Neural cell (in vitro differentiated cells): ENCODE data around the gene RBPJL. TPM values are rescaled to one million over a fixed set of nuclear protein-coding genes. Genes with fewer than 3 reads are reported as not detected.

Experiments used
- H2AFZ ChIP-seq: fragments of 200-600, 300-800 bp; sonication (generic), shearing (Covaris generic); 2 replicates; pipeline ENCODE4 v1.6.0; 2014; ENCODE audit warnings: low read depth, mild to moderate bottlenecking, antibody characterized with exemption, low read length, moderate library complexity
- H3F3A ChIP-seq: fragments of 200-600 bp; shearing (Covaris generic); 2 replicates; pipeline ENCODE4 v1.6.1; 2016; ENCODE audit warnings: mild to moderate bottlenecking, moderate library complexity, mixed read lengths, antibody characterized with exemption, low read length; ENCODE audit not compliant: insufficient read depth, poor library complexity, severe bottlenecking
- H3K27ac ChIP-seq: fragments of 200-600, 300-800 bp; sonication (generic), shearing (Covaris generic); 2 replicates; pipeline ENCODE4 v1.5.1; 2014; ENCODE audit warnings: mild to moderate bottlenecking, low read length, moderate library complexity
- H3K27me3 ChIP-seq: fragments of 300-800, 200-600 bp; sonication (generic), shearing (Covaris generic); 2 replicates; pipeline ENCODE4 v1.6.0; 2014; ENCODE audit warnings: mild to moderate bottlenecking, low read depth, low read length, moderate library complexity; ENCODE audit not compliant: insufficient read depth
- H3K36me3 ChIP-seq: fragments of 300-800, 200-600 bp; sonication (generic), shearing (Covaris generic); 2 replicates; pipeline ENCODE4 v1.5.1; 2014; ENCODE audit warnings: mild to moderate bottlenecking, antibody characterized with exemption, low read length, moderate library complexity; ENCODE audit not compliant: insufficient read depth
- H3K4me2 ChIP-seq: fragments of 300-800, 200-600 bp; sonication (generic), shearing (Covaris generic); 2 replicates; pipeline ENCODE4 v1.6.0; 2014; ENCODE audit warnings: mild to moderate bottlenecking, low read length
- H3K4me3 ChIP-seq: fragments of 300-800, 200-600 bp; sonication (generic), shearing (Covaris generic); 2 replicates; pipeline ENCODE4 v1.5.1; 2014; ENCODE audit warnings: mild to moderate bottlenecking, low read length, moderate library complexity
- H3K79me2 ChIP-seq: fragments of 200-600 bp; shearing (Covaris generic); replicated peaks from 2 replicates; pipeline ENCODE4 v1.6.0; 2014; ENCODE audit warnings: mild to moderate bottlenecking, low read length, moderate library complexity; ENCODE audit not compliant: insufficient read depth
- H3K9ac ChIP-seq: fragments of 300-800, 200-600 bp; sonication (generic), shearing (Covaris generic); 2 replicates; pipeline ENCODE4 v1.6.1; 2016; ENCODE audit warnings: mild to moderate bottlenecking, low read length, mixed read lengths
- H3K9me2 ChIP-seq: fragments of 200-600 bp; shearing (Covaris generic); 2 replicates; pipeline ENCODE4 v1.6.1; 2016; ENCODE audit warnings: mild to moderate bottlenecking, low read length, mixed read lengths; ENCODE audit not compliant: insufficient read depth
- H3K9me3 ChIP-seq: fragments of 200-600, 300-800 bp; sonication (generic), shearing (Covaris generic); 2 replicates; pipeline ENCODE4 v1.6.1; 2016; ENCODE audit warnings: mild to moderate bottlenecking, mixed run types, low read length, moderate library complexity, mixed read lengths
- H4K20me1 ChIP-seq: fragments of 200-600 bp; shearing (Covaris generic); 2 replicates; pipeline ENCODE4 v1.6.1; 2016; ENCODE audit warnings: mild to moderate bottlenecking, mixed run types; ENCODE audit not compliant: insufficient read depth
- EP300 ChIP-seq: fragments of 450-650 bp; conservative IDR thresholded peaks from 2 replicates; pipeline ENCODE4 v1.6.1; 2014; ENCODE audit warnings: antibody characterized with exemption, mild to moderate bottlenecking, moderate library complexity; ENCODE audit not compliant: poor library complexity, severe bottlenecking
- EZH2 ChIP-seq: fragments of 200-600, 300-800 bp; shearing (Covaris generic), sonication (generic); IDR thresholded peaks from 2 replicates; pipeline ENCODE4 v1.6.1; 2014; ENCODE audit warnings: antibody characterized with exemption, low read length, borderline replicate concordance, mild to moderate bottlenecking; ENCODE audit not compliant: insufficient read depth, poor library complexity, severe bottlenecking
- MXI1 ChIP-seq: fragments of 450-650 bp; conservative IDR thresholded peaks from 2 replicates; pipeline ENCODE4 v1.6.1; 2014; ENCODE audit warnings: antibody characterized with exemption, mild to moderate bottlenecking; ENCODE audit not compliant: poor library complexity, severe bottlenecking
- POLR2AphosphoS5 ChIP-seq: IDR thresholded peaks from 2 replicates; pipeline ENCODE4 v1.6.1; 2012
- RAD21 ChIP-seq: fragments of 450-650 bp; conservative IDR thresholded peaks from 2 replicates; pipeline ENCODE4 v1.6.1; 2014; ENCODE audit warnings: antibody characterized with exemption, mild to moderate bottlenecking, moderate library complexity
- SMC3 ChIP-seq: fragments of 450-650 bp; conservative IDR thresholded peaks from 2 replicates; pipeline ENCODE4 v1.6.1; 2014; ENCODE audit warnings: antibody characterized with exemption, mild to moderate bottlenecking, moderate library complexity; ENCODE audit not compliant: poor library complexity
- TAF1 ChIP-seq: IDR thresholded peaks from 2 replicates; pipeline ENCODE4 v1.6.1; 2012; ENCODE audit warnings: low read depth
- polyA plus RNA-seq: library from polyadenylated mRNA; depleted of rRNA; stranded (reverse); fragments of >200 nt; gene quantifications from 2 replicates; pipeline ENCODE4 v1.2.3, GENCODE V29; 2014
- TF ChIP-seq, protein P1 (sequence below): IDR thresholded peaks from 2 replicates; pipeline ENCODE4 v1.6.1; 2012; ENCODE audit warnings: borderline replicate concordance
- TF ChIP-seq, protein P2 (sequence below): fragments of 450-650 bp; IDR thresholded peaks from 2 replicates; pipeline ENCODE4 v1.5.1; 2014; ENCODE audit warnings: antibody characterized with exemption, mild to moderate bottlenecking, moderate library complexity; ENCODE audit not compliant: poor library complexity, severe bottlenecking

RBPJL gene
- polyA plus RNA-seq, 1 donor from 2014 or later: not detected

DNA sequence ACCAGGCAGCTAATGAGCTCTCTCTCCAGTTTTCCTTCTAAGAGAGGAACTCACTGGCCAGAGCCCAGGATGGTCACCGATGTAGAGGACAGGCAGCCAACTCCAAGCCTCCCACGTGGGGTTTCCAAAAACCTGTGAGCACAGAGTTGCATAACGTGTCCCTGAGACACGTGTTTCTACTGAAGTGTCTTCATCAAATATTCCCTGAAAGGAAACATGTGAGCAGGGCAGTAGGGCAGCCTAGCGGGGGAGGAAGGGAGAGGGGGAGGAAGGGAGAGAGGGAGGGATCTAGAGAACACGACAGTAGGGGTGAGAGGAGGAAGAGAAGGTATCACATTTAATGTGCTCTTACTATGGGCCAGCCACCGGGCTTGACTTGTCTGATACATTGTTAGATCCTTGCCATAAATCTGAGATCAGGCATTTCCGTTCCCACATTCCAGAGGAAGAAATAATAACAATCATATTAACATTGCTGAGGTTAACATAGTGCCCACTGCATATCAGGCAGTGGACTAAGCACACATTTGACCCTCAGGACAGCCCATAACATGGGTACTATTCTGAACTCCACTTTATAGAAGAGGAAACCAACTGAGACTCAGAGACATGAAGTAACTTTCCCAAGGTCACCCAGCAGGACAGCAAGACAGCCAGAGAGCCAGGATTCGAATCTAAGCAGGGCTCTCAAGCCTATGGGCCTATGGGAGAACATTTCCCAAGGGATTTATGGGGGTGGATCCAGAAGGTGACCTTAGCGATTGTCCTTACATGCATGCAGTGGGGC lies 51.8 kb downstream of the RBPJL start:
- H3F3A ChIP-seq: no peaks in the 10 kb centered on the region
- no peak overlapping the region for H3K9ac ChIP-seq
- no peaks in the 10 kb centered on the region for H3K9me3 ChIP-seq
- H3K4me2 ChIP-seq: no peak overlapping the region
- H4K20me1 ChIP-seq: no peaks in the 10 kb centered on the region
- no peaks in the 10 kb centered on the region for H3K9me2 ChIP-seq
- peaks cover 2% of the 10 kb centered on the region for H3K79me2 ChIP-seq
- no peak overlapping the region for H3K27ac ChIP-seq
- H3K36me3 ChIP-seq: no peaks in the 10 kb centered on the region
- H2AFZ ChIP-seq: no peak overlapping the region
- no peaks in the 10 kb centered on the region for H3K27me3 ChIP-seq
- H3K4me3 ChIP-seq: no peak overlapping the region
- no peak for TF ChIP-seq EP300
- TF ChIP-seq, protein P1, sequence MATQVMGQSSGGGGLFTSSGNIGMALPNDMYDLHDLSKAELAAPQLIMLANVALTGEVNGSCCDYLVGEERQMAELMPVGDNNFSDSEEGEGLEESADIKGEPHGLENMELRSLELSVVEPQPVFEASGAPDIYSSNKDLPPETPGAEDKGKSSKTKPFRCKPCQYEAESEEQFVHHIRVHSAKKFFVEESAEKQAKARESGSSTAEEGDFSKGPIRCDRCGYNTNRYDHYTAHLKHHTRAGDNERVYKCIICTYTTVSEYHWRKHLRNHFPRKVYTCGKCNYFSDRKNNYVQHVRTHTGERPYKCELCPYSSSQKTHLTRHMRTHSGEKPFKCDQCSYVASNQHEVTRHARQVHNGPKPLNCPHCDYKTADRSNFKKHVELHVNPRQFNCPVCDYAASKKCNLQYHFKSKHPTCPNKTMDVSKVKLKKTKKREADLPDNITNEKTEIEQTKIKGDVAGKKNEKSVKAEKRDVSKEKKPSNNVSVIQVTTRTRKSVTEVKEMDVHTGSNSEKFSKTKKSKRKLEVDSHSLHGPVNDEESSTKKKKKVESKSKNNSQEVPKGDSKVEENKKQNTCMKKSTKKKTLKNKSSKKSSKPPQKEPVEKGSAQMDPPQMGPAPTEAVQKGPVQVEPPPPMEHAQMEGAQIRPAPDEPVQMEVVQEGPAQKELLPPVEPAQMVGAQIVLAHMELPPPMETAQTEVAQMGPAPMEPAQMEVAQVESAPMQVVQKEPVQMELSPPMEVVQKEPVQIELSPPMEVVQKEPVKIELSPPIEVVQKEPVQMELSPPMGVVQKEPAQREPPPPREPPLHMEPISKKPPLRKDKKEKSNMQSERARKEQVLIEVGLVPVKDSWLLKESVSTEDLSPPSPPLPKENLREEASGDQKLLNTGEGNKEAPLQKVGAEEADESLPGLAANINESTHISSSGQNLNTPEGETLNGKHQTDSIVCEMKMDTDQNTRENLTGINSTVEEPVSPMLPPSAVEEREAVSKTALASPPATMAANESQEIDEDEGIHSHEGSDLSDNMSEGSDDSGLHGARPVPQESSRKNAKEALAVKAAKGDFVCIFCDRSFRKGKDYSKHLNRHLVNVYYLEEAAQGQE: no peak
- TF ChIP-seq, protein P2, sequence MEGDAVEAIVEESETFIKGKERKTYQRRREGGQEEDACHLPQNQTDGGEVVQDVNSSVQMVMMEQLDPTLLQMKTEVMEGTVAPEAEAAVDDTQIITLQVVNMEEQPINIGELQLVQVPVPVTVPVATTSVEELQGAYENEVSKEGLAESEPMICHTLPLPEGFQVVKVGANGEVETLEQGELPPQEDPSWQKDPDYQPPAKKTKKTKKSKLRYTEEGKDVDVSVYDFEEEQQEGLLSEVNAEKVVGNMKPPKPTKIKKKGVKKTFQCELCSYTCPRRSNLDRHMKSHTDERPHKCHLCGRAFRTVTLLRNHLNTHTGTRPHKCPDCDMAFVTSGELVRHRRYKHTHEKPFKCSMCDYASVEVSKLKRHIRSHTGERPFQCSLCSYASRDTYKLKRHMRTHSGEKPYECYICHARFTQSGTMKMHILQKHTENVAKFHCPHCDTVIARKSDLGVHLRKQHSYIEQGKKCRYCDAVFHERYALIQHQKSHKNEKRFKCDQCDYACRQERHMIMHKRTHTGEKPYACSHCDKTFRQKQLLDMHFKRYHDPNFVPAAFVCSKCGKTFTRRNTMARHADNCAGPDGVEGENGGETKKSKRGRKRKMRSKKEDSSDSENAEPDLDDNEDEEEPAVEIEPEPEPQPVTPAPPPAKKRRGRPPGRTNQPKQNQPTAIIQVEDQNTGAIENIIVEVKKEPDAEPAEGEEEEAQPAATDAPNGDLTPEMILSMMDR: no peak
- no peak for TF ChIP-seq EZH2
- no peak for TF ChIP-seq RAD21
- no peak for TF ChIP-seq TAF1
- TF ChIP-seq POLR2AphosphoS5: no peak
- no peak for TF ChIP-seq SMC3
- TF ChIP-seq MXI1: no peak

DNA sequence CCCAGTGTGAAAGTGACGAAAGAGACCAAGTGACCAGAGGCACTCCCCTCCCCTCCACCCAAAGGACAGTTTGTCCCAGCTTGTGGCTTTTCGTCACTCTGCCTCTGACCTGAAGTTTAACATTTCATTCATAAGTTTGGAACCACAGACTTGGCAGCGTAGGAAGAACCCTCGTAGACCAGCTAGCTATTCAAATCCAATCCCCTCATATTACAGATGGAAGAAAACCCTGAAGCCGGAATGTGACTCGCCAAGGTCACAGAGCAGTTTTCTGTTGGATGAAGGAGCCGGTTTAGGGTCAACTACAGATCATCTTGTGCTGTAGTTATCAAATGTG lies 52.4 kb downstream of the RBPJL start:
- no peaks in the 10 kb centered on the region for H3K36me3 ChIP-seq
- H4K20me1 ChIP-seq: no peaks in the 10 kb centered on the region
- TF ChIP-seq, protein P1: no peak
- TF ChIP-seq POLR2AphosphoS5 (no peak), EZH2 (no peak), RAD21 (no peak), SMC3 (no peak), MXI1 (no peak), EP300 (no peak), TAF1 (no peak)
- TF ChIP-seq, protein P2: no peak
- H3K4me3 ChIP-seq: no peak overlapping the region
- H3K79me2 ChIP-seq: peaks cover 8% of the 10 kb centered on the region
- H3F3A ChIP-seq: no peaks in the 10 kb centered on the region
- no peak overlapping the region for H3K9ac ChIP-seq
- no peaks in the 10 kb centered on the region for H3K9me2 ChIP-seq
- H2AFZ ChIP-seq: no peak overlapping the region
- no peak overlapping the region for H3K4me2 ChIP-seq
- no peaks in the 10 kb centered on the region for H3K27me3 ChIP-seq
- no peak overlapping the region for H3K27ac ChIP-seq
- no peaks in the 10 kb centered on the region for H3K9me3 ChIP-seq
